ENCODE data around the gene PDE4B.

PDE4B gene

GRCh38 chr1:66138613-66139012 is 345.9 kb downstream of the PDE4B start:
- in situ Hi-C loops (cut with MboI; ENCODE audit: low pct_unique_long_range_greater_than_20kb, low sequenced_read_pairs), result no loop called here

GRCh38 chr1:66140072-66140471 is 347.4 kb downstream of the PDE4B start:
- in situ Hi-C loops (cut with MboI; ENCODE audit: low pct_unique_long_range_greater_than_20kb, low sequenced_read_pairs), result no loop called here
- no peak for DNase-seq

More at GRCh38 chr1:66138613-66139012, 345.9 kb downstream of the PDE4B start:
- DNase-seq, result no peak

GRCh38 chr1:66143651-66144050 is 351.0 kb downstream of the PDE4B start:
- in situ Hi-C loops (cut with MboI; ENCODE audit: low pct_unique_long_range_greater_than_20kb, low sequenced_read_pairs), result no loop called here
- DNase-seq, result no peak

GRCh38 chr1:66147226-66147835 is 354.6 kb downstream of the PDE4B start:
- DNase-seq, result no peak
- in situ Hi-C loops (cut with MboI; ENCODE audit: low pct_unique_long_range_greater_than_20kb, low sequenced_read_pairs), result no loop called here

- in situ Hi-C loops (cut with MboI; ENCODE audit: low pct_unique_long_range_greater_than_20kb, low sequenced_read_pairs), result no loop called here
- DNase-seq, result no peak
Measured at GRCh38 chr1:66152034-66152433, 359.3 kb downstream of the PDE4B start.

GRCh38 chr1:66154394-66154793 is 361.7 kb downstream of the PDE4B start:
- DNase-seq, result no peak
- in situ Hi-C loops (cut with MboI; ENCODE audit: low pct_unique_long_range_greater_than_20kb, low sequenced_read_pairs), result no loop called here

- in situ Hi-C loops (cut with MboI; ENCODE audit: low pct_unique_long_range_greater_than_20kb, low sequenced_read_pairs), result no loop called here
- DNase-seq, result no peak
Measured at GRCh38 chr1:66156144-66156543, 363.4 kb downstream of the PDE4B start.

- DNase-seq, result no peak
- in situ Hi-C loops (cut with MboI; ENCODE audit: low pct_unique_long_range_greater_than_20kb, low sequenced_read_pairs), result no loop called here
Measured at GRCh38 chr1:66159800-66160199, 367.1 kb downstream of the PDE4B start.

GRCh38 chr1:66160719-66161118 is 368.0 kb downstream of the PDE4B start:
- in situ Hi-C loops (cut with MboI; ENCODE audit: low pct_unique_long_range_greater_than_20kb, low sequenced_read_pairs), result no loop called here
- no peak for DNase-seq

- in situ Hi-C loops (cut with MboI; ENCODE audit: low pct_unique_long_range_greater_than_20kb, low sequenced_read_pairs), result no loop called here
Measured at GRCh38 chr1:66166753-66167152, 374.1 kb downstream of the PDE4B start.

GRCh38 chr1:66167267-66167666 is 374.6 kb downstream of the PDE4B start:
- in situ Hi-C loops (cut with MboI; ENCODE audit: low pct_unique_long_range_greater_than_20kb, low sequenced_read_pairs), result no loop called here
- no peak for DNase-seq

More at GRCh38 chr1:66166753-66167152, 374.1 kb downstream of the PDE4B start:
- no peak for DNase-seq

GRCh38 chr1:66168467-66168887 is 375.8 kb downstream of the PDE4B start:
- in situ Hi-C loops (cut with MboI; ENCODE audit: low pct_unique_long_range_greater_than_20kb, low sequenced_read_pairs), result no loop called here
- DNase-seq, result no peak

GRCh38 chr1:66168948-66169671 is 376.4 kb downstream of the PDE4B start:
- in situ Hi-C loops (cut with MboI; ENCODE audit: low pct_unique_long_range_greater_than_20kb, low sequenced_read_pairs), result no loop called here
- DNase-seq, result no peak

- no peak for DNase-seq
- in situ Hi-C loops (cut with MboI; ENCODE audit: low pct_unique_long_range_greater_than_20kb, low sequenced_read_pairs), result no loop called here
Measured at GRCh38 chr1:66172272-66172671, 379.6 kb downstream of the PDE4B start.

GRCh38 chr1:66175098-66175497 is 382.4 kb downstream of the PDE4B start:
- in situ Hi-C loops (cut with MboI; ENCODE audit: low pct_unique_long_range_greater_than_20kb, low sequenced_read_pairs), result no loop called here
- no peak for DNase-seq

- in situ Hi-C loops (cut with MboI; ENCODE audit: low pct_unique_long_range_greater_than_20kb, low sequenced_read_pairs), result no loop called here
- DNase-seq, result no peak
Measured at GRCh38 chr1:66175581-66175980, 382.9 kb downstream of the PDE4B start.

GRCh38 chr1:66176012-66176715 is 383.5 kb downstream of the PDE4B start:
- DNase-seq, result no peak
- in situ Hi-C loops (cut with MboI; ENCODE audit: low pct_unique_long_range_greater_than_20kb, low sequenced_read_pairs), result no loop called here

- no peak for DNase-seq
- in situ Hi-C loops (cut with MboI; ENCODE audit: low pct_unique_long_range_greater_than_20kb, low sequenced_read_pairs), result no loop called here
Measured at GRCh38 chr1:66176832-66177231, 384.1 kb downstream of the PDE4B start.

GRCh38 chr1:66177510-66177909 is 384.8 kb downstream of the PDE4B start:
- in situ Hi-C loops (cut with MboI; ENCODE audit: low pct_unique_long_range_greater_than_20kb, low sequenced_read_pairs), result no loop called here
- DNase-seq, result no peak

GRCh38 chr1:66182026-66182425 is 389.3 kb downstream of the PDE4B start:
- no peak for DNase-seq
- in situ Hi-C loops (cut with MboI; ENCODE audit: low pct_unique_long_range_greater_than_20kb, low sequenced_read_pairs), result no loop called here
